IMR-90 (cell line): Measurements from ENCODE around the gene DLD. TPM values are rescaled to one million over a fixed set of nuclear protein-coding genes. Genes with fewer than 3 reads are reported as not detected.

Experiments used
- ATAC-seq: fragments of 200-7000 bp; cut with Tn5 transposase; 2 replicates; pipeline ENCODE4 v1.9.1; 2020; ENCODE audit warnings: low read depth, mild to moderate bottlenecking, moderate library complexity
- BruUV-seq: library from RNA; stranded (reverse); fragments of 400-500 nt; replicated peaks from 2 replicates; lab custom pipeline; 2021; lab: Mats Ljungman, UMichigan
- CTCF ChIA-PET: fragments of 300-600 bp; formaldehyde crosslinking; extraction: SDS; loops from one replicate; lab custom pipeline; 2021; ENCODE audit warnings: antibody characterized with exemption; lab: Yijun Ruan, JAX
- POLR2A ChIA-PET: fragments of 300-600 bp; sonication (Branson Sonifier 250); formaldehyde crosslinking; loops from one replicate; lab custom pipeline; 2022; ENCODE audit warnings: antibody characterized with exemption; ENCODE audit not compliant: unreplicated experiment; lab: Charles Lee
- DNase-seq: peaks from one replicate; pipeline ENCODE4 v3.0.0; 2013
- H2AFZ ChIP-seq: replicated peaks from 2 replicates; pipeline ENCODE3; 2013; ENCODE audit warnings: low read length, mild to moderate bottlenecking; ENCODE audit not compliant: poor library complexity
- H2AK5ac ChIP-seq: 2 replicates; pipeline ENCODE4 v1.6.1; 2013; ENCODE audit warnings: low read depth, low read length, inconsistent platforms
- H2AK9ac ChIP-seq: replicated peaks from 2 replicates; pipeline ENCODE3; 2013; ENCODE audit warnings: mild to moderate bottlenecking, low read depth, low read length, moderate library complexity; ENCODE audit not compliant: poor library complexity
- H2BK120ac ChIP-seq: 2 replicates; pipeline ENCODE4 v1.6.1; 2013; ENCODE audit warnings: low read depth, low read length, inconsistent platforms
- H2BK15ac ChIP-seq: 3 replicates; pipeline ENCODE4 v1.6.1; 2013; ENCODE audit warnings: low read depth, low read length, inconsistent platforms
- H2BK20ac ChIP-seq: 2 replicates; pipeline ENCODE4 v1.6.1; 2013; ENCODE audit warnings: low read depth, mild to moderate bottlenecking, inconsistent platforms, low read length, moderate library complexity
- H2BK5ac ChIP-seq: 2 replicates; pipeline ENCODE4 v1.6.1; 2013; ENCODE audit warnings: mild to moderate bottlenecking, low read depth, low read length, inconsistent platforms; ENCODE audit not compliant: poor library complexity, severe bottlenecking
- H3K14ac ChIP-seq: replicated peaks from 2 replicates; pipeline ENCODE4 v1.6.1; 2013; ENCODE audit warnings: low read depth, low read length, inconsistent platforms
- H3K18ac ChIP-seq: 2 replicates; pipeline ENCODE4 v1.6.1; 2013; ENCODE audit warnings: low read depth, low read length, control low read depth
- H3K23ac ChIP-seq: 2 replicates; pipeline ENCODE4 v1.6.1; 2013; ENCODE audit warnings: low read depth, low read length, inconsistent platforms
- H3K27ac ChIP-seq: 2 replicates; pipeline ENCODE4 v1.5.1; 2013; ENCODE audit warnings: mild to moderate bottlenecking, control low read depth, low read length; ENCODE audit not compliant: insufficient read depth
- H3K27me3 ChIP-seq: 2 replicates; pipeline ENCODE4 v1.6.1; 2013; ENCODE audit warnings: low read length; ENCODE audit not compliant: control insufficient read depth, insufficient read depth
- H3K36me3 ChIP-seq: 2 replicates; pipeline ENCODE4 v1.6.1; 2013; ENCODE audit warnings: low read length, mixed read lengths; ENCODE audit not compliant: control insufficient read depth, insufficient read depth
- H3K4ac ChIP-seq: 2 replicates; pipeline ENCODE4 v1.6.1; 2013; ENCODE audit warnings: low read depth, low read length, inconsistent platforms
- H3K4me1 ChIP-seq: 2 replicates; pipeline ENCODE4 v1.6.1; 2013; ENCODE audit warnings: low read length, mixed read lengths; ENCODE audit not compliant: control insufficient read depth, insufficient read depth
- H3K4me2 ChIP-seq: 2 replicates; pipeline ENCODE4 v1.6.1; 2013; ENCODE audit warnings: low read depth, mild to moderate bottlenecking, control low read depth, low read length, moderate library complexity
- H3K4me3 ChIP-seq: 2 replicates; pipeline ENCODE4 v1.5.1; 2013; ENCODE audit warnings: low read depth, mild to moderate bottlenecking, control low read depth, low read length, moderate library complexity; ENCODE audit not compliant: insufficient read depth
- H3K56ac ChIP-seq: 2 replicates; pipeline ENCODE4 v1.6.1; 2013; ENCODE audit warnings: low read length, inconsistent platforms; ENCODE audit not compliant: insufficient read depth; ENCODE audit errors: extremely low read depth
- H3K79me1 ChIP-seq, 2 experiments: 2 replicates each; pipeline ENCODE4 v1.6.1; 2013; ENCODE audit warnings: low read length in 2 of 2, inconsistent platforms in 1 of 2, low read depth in 1 of 2
- H3K9ac ChIP-seq: 2 replicates; pipeline ENCODE4 v1.6.1; 2013; ENCODE audit warnings: low read depth, low read length, control low read depth
- H3K9me1 ChIP-seq: 2 replicates; pipeline ENCODE4 v1.6.1; 2013; ENCODE audit warnings: low read length, inconsistent platforms; ENCODE audit not compliant: insufficient read depth
- H3K9me3 ChIP-seq: 2 replicates; pipeline ENCODE4 v1.6.1; 2013; ENCODE audit warnings: low read length; ENCODE audit not compliant: control insufficient read depth, insufficient read depth
- H4K20me1 ChIP-seq: 2 replicates; pipeline ENCODE4 v1.6.1; 2013; ENCODE audit warnings: low read length, inconsistent platforms; ENCODE audit not compliant: insufficient read depth
- H4K5ac ChIP-seq: 2 replicates; pipeline ENCODE4 v1.6.1; 2013; ENCODE audit warnings: mild to moderate bottlenecking, low read depth, low read length, control low read depth
- H4K8ac ChIP-seq, 2 experiments: 2 replicates each; pipeline ENCODE4 v1.6.1; 2013; ENCODE audit warnings: low read depth in 2 of 2, low read length in 2 of 2, control low read depth in 1 of 2, inconsistent platforms in 1 of 2
- H4K91ac ChIP-seq: 2 replicates; pipeline ENCODE4 v1.6.1; 2013; ENCODE audit warnings: low read depth, low read length, inconsistent platforms; ENCODE audit not compliant: insufficient read depth
- MAFK ChIP-seq: IDR thresholded peaks from 2 replicates; pipeline ENCODE4 v1.6.1; 2012; ENCODE audit warnings: low read depth, low read length, improper control_type of control experiment
- MXI1 ChIP-seq: IDR thresholded peaks from 2 replicates; pipeline ENCODE4 v1.6.1; 2012; ENCODE audit warnings: low read depth, mild to moderate bottlenecking, low read length, moderate library complexity, borderline replicate concordance
- POLR2A ChIP-seq: IDR thresholded peaks from 2 replicates; pipeline ENCODE4 v1.6.1; 2012; ENCODE audit warnings: mild to moderate bottlenecking, low read depth, low read length
- whole genome bisulfite sequencing, 2 experiments: methylation state at CpG; one replicate each; pipeline versions ENCODE4 v1.1.5 to v1.1.7; 2013; ENCODE audit warnings: missing lambda C conversion rate in 2 of 2; ENCODE audit not compliant: insufficient read length in 1 of 2; ENCODE audit errors: extremely low coverage in 2 of 2; 5-methylcytosine and 5-hydroxymethylcytosine counted together
- dilution Hi-C: fragments of 300-500 bp; cut with HindIII; formaldehyde crosslinking; loops from one replicate; pipeline ENCODE4 v1.14.3; 2018; ENCODE audit warnings: low sequenced_read_pairs; ENCODE audit not compliant: unreplicated experiment
- in situ Hi-C: fragments of 300-500 bp; cut with MboI; formaldehyde crosslinking; loops from 3 replicates; pipeline ENCODE4 v1.14.3; 2019; ENCODE audit warnings: low sequenced_read_pairs, inconsistent platforms, mixed read lengths
- intact Hi-C: fragments of 100-400 bp; cut with micrococcal nuclease; formaldehyde crosslinking; loops from 2 replicates; pipeline ENCODE4 v1.10.0; 2022
- polyA plus RNA-seq, 3 experiments: library from polyadenylated mRNA; depleted of rRNA; stranded (reverse); fragments of >200 nt; gene quantifications; 2 replicates each; pipeline ENCODE4 v1.2.3, GENCODE V29; 2012; ENCODE audit warnings: low replicate concordance in 1 of 3
- total RNA-seq: library from RNA; depleted of rRNA; stranded (reverse); fragments of >200 nt; gene quantifications from 2 replicates; pipeline ENCODE4 v1.2.3, GENCODE V29; 2012
- TF ChIP-seq, protein P1 (sequence below): fragments of 150-350 bp; IDR thresholded peaks from 2 replicates; pipeline ENCODE4 v1.6.1; 2016; ENCODE audit warnings: low read depth, mild to moderate bottlenecking, low read length, moderate library complexity, borderline replicate concordance

DLD gene
- total and polyA plus RNA-seq, 2 of the 4 experiments (the other 2 are of a cell fraction) = 121 to 361 TPM

DNA sequence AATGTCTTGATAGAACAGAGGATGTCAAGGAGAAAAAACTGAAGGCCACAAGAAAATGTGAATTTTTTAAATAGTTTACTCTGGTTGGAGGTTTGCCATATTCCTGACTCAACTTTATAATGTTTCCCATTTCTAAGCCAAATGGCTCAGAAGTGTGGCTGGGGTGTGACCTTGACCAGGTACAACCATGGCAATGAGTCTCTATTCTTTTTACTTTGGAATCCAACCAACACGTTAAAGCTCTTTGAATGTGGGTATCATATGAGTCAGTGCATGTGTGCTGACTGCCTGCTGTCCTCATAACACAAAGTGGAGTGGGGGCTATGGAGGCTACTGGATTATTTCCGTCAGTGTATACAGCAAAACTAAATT, 33.5 kb upstream of the DLD start:
- Histone ChIP-seq H3K9me1 (no peaks in the 10 kb centered on the region; the same call in 1 of the 2 replicates), H4K5ac (no peak overlapping the region), H2BK120ac (no peak overlapping the region), H2BK20ac (no peak overlapping the region), H4K91ac (no peak overlapping the region), H3K14ac (no peak overlapping the region), H3K36me3 (no peaks in the 10 kb centered on the region), H2AK9ac (no peak overlapping the region), H3K9me3 (no peaks in the 10 kb centered on the region), H3K4me2 (no peak overlapping the region), H3K4ac (no peak overlapping the region), H3K23ac (no peak overlapping the region), H3K56ac (no peak overlapping the region), H4K20me1 (no peaks in the 10 kb centered on the region), H2AK5ac (no peak overlapping the region), H2BK15ac (no peak overlapping the region), H3K27ac (no peak overlapping the region), H2BK5ac (no peak overlapping the region), H3K4me1 (no peaks in the 10 kb centered on the region), H3K79me1 (no peaks in the 10 kb centered on the region), H3K9ac (no peak overlapping the region), H3K18ac (no peak overlapping the region), H2AFZ (no peak overlapping the region), H3K27me3 (peaks cover 16% of the 10 kb centered on the region), H3K4me3 (no peak overlapping the region), H4K8ac (no peak overlapping the region)
- ATAC-seq (peak; percentile 17; the same call in 1 of the 2 replicates), DNase-seq (peak; percentile 33)
- in situ Hi-C loops = no loop called here
- POLR2A ChIA-PET = no interaction called here
- no TSS peak for BruUV-seq
- no CpG with 5 or more reads among the region's 2 CpGs for WGBS, 2 experiments
- intact Hi-C loops = no loop called here
- CTCF ChIA-PET = interaction anchor here (1.4 kb wide), 1 partner anchor 22 kb away, joined by 3 read pairs; no protein-coding TSS in a partner anchor
- TF ChIP-seq POLR2A (no peak), MAFK (no peak), MXI1 (no peak)
- TF ChIP-seq, protein P1, sequence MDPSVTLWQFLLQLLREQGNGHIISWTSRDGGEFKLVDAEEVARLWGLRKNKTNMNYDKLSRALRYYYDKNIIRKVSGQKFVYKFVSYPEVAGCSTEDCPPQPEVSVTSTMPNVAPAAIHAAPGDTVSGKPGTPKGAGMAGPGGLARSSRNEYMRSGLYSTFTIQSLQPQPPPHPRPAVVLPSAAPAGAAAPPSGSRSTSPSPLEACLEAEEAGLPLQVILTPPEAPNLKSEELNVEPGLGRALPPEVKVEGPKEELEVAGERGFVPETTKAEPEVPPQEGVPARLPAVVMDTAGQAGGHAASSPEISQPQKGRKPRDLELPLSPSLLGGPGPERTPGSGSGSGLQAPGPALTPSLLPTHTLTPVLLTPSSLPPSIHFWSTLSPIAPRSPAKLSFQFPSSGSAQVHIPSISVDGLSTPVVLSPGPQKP = no peak
- dilution Hi-C loops = no loop called here
